Frontal cortex (tissue), 4 donors: Measurements from ENCODE around the gene CDC37L1. TPM values are rescaled to one million over a fixed set of nuclear protein-coding genes. Genes with fewer than 3 reads are reported as not detected.
"Not testable (repeated sequence)": the region's sequence is repeated elsewhere in the genome, so short reads cannot be mapped to it uniquely, and the experiment has no call there.

Experiments used
- DNase-seq, 2 donors: peaks; one replicate each; pipeline ENCODE4 v3.0.0; 2012; ENCODE audit warnings: low spot score in 2 of 2
- FAIRE-seq: peaks from 2 replicates; lab custom pipeline; 2012; peaks lifted over from hg19 to GRCh38; lab: Jason Lieb, UNC
- total RNA-seq: library from RNA; depleted of rRNA; stranded (reverse); fragments of >200 nt; gene quantifications from one replicate; pipeline ENCODE4 v1.2.3, GENCODE V29; 2014
- donor health status: control.
- donor health status: control.
- donor health status: control.

The CDC37L1 gene
- total RNA-seq, 1 donor from 2014 or later = 39.9 TPM

DNA sequence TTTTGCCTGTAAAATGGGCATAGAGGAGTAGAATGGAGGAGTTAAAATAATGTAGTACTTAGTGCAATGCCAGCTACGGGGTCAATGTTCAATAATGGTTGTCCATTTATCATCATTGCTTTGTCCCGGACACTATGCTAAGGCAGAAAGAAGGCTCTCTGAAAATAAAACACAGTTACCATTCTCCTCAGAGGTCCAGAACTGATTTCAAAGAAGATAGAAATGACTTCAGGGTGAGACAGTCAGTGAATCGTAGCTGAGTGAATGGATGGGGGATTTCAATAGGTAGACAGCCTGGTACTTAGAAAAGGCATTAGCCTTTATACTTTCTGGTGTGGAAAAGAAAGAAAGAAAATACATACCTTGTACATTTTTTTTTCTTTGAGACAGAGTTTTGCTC is 62.9 kb downstream of the CDC37L1 start:
- DNase-seq (no peak), FAIRE-seq (no peak)

DNA sequence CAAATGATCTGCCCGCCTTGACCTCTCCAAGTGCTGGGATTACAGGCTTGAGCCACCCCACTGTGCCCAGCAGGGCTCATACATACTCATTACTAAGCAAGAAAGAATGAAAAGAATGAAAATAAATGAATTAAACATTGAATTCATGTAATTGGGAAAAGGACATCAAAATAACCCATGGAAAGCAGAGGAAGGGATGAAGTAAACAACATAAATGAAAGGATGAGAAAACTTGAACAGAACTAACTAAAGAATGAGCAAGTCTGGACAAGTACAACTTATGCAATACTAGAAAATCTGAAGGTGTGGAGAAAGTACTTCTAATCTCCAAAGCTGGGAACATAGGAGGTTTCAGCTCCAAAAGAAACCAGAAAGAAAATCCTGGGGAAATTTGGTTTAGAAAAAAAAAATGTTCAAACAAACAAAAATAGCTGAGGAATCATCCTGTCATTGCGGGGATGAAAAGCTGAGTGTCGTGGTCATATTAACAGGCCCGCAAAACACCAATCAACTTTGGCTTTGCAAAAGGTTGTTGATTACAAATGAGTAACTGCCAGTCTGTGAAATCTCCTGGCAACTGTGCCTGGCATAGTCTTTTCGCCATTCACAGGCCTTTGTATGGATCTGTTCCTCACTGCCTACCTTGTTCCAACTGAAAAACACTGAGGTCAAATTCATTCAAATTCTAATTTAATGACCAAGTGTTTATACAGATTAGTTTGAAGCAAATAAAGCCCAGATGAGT is 63.9 kb downstream of the CDC37L1 start:
- DNase-seq (no peak), FAIRE-seq (no peak)

DNA sequence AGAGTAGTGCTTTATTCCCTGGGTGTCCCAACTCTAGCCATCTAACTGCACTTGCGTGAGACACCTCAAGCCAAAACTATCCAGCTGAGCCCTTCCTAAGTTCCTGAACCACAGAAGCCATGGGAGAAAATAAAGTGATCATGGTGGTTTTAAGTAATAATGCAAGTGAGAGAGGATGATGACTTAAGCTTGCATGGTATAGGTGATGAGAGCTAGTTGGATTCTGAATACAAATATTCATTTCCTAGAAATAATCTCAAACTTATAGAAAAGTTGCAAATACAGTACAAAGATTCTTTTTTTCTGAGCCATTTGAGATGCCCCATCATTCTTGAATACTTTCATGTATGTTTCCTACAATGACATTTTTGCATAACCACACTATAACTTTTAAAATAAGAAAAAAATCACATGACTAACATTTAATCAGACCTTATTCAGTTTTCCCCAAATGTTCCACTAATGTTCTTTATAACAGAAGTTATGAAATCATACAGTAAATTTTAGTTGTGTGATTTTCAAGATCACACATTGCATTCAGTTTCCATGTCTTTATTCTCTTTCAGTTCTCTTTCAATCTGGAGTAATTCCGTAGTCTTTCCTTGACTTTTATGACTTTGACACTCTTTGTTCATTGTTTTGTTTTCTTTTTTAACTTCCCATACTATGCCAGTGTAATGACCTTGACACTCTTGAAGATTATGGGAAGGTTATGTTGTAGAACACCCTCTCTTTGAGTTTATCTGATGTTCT is 67.1 kb downstream of the CDC37L1 start:
- no peak for DNase-seq
- FAIRE-seq = no peak

DNA sequence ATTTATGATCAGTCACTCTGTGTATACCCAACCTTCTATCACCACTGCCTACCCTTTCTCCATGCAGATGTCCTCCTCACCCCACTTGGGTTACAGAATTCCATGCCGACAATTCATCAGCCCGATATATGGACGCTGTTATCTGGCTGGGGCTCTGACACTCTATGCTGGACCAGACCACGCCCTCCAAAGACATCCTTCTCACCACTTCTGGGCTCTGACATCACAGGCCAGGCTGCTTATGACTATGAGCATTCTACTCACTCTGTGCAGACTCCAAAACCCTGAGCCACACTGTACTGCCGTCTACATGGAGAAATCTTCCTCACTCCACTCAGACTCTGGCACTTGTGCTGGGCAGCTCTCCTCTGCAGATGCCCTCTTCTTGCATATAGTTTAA is 69.2 kb downstream of the CDC37L1 start:
- FAIRE-seq (no peak), DNase-seq (no peak)

DNA sequence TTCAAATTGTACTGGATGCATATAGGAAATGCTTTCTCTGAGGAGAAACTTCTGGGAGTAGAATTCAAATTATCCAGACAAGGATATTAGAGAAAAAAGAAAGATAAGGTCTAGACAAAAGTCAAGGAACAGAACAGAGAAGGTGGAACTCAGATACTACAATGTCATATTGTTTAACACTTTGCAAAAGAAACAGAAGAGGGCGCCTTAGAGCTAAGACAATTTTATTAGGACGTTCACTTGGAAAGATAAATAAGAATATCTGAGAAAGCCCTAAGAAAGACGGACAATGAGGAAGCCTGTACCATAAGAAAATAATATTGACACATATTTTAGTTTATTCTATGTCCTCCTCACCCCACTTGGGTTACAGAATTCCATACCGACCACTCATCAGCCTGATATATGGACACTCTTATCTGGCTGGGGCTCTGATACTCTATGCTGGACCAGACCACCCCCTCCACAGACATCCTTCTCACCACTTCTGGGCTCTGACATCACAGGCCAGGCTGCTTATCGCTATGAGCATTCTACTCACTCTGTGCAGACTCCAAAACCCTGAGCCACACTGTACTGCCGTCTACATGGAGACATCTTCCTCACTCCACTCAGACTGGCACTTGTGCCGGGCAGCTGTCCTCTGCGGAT is 70.8 kb downstream of the CDC37L1 start:
- DNase-seq (no peak), FAIRE-seq (no peak)

DNA sequence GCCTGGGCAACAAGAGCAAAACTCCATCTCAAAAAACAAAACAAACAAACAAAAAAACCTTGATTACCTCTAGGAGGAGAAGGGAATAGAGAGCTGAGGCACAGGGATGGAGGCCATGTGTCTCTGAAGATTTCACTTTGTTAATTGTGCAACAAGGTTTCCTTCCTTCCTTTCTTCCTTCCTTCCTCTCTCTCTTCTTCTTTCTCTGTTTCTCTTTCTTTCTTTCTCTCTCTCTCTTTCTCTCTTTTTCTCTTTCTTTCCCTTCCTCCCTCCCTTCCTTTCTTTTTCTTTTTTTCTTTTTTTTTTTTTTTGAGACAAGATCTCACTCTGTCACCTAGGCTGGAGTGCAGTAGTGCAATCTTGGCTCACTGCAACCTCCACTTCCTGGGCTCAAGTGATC is 75.2 kb downstream of the CDC37L1 start:
- not testable (repeated sequence) for FAIRE-seq, DNase-seq

DNA sequence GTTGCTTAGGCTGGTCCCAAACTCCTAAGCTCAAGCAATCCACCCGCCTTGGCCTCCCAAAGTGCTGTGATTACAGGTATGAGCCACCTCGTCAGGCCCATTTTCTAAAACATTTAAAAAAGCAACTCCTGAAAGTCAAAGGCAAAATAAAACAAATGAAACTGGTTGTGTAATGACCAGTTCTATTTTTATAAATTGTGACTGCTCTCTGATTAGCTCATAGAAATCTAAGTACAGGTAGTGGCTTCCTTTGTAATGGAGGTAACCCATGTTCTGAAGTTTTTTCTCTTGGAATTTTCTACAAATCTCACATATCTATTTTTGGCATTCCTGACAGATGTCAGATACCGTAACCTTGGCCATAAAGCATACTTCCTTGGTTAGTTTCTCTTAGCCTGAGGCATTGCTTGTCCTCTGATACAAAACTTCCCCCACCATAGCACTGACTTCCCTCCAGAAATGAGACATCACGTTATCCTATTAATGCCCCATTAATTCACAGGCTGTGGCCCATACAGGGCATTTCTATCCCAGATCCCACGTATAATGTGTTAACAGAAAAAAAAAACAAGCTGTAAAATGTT is 75.7 kb downstream of the CDC37L1 start:
- FAIRE-seq = no peak

DNA sequence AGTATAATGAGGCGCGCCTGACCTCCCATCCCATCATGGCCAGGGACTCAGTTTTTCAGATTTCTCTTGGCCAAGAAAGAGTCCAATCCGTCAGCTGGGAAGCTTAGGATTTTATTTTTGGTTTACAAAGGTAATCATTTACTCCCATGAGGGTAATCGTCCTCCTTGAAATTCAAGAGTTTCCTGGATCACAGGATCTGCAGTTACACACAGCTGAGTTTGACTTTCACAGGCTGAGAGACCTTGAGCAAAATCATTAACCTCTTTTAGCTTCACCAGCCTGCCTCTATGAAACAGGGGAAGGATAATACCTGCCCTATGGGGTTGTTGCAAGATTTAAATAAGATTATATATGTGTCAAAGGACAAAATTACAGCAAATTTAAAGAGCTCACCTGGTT is 77.1 kb downstream of the CDC37L1 start:
- no peak for DNase-seq
- FAIRE-seq = no peak

More for the DNA sequence above, 75.7 kb downstream of the CDC37L1 start:
- DNase-seq = no peak

Other genes with a start within 250 kb of the CDC37L1 start
- 66.9 TPM for gene SLC1A1, start 189.1 kb upstream of the CDC37L1 start, total RNA-seq
- 16.3 TPM for gene PLPP6, start 17.3 kb upstream of the CDC37L1 start, total RNA-seq
- 9.4 TPM for gene SPATA6L, start 13.1 kb upstream of the CDC37L1 start, total RNA-seq
- 26.9 TPM for gene AK3, start 61.6 kb downstream of the CDC37L1 start, total RNA-seq
- gene RCL1, start 113.4 kb downstream of the CDC37L1 start, total RNA-seq = 20.0 TPM